BE2C (cell line): ENCODE data around the gene ATP12A.

ENCODE experiments used
- DNase-seq: peaks from one replicate; pipeline ENCODE4 v3.0.0-alpha.2; 2020
- H3K27me3 ChIP-seq: fragments of 250-450 bp; sonication (Bioruptor Pico); 2 replicates; pipeline ENCODE4 v1.5.1; 2020; ENCODE audit warnings: mild to moderate bottlenecking
- H3K36me3 ChIP-seq: fragments of 250-450 bp; sonication (Bioruptor Pico); 2 replicates; pipeline ENCODE4 v1.5.1; 2020; ENCODE audit warnings: mild to moderate bottlenecking
- H3K4me1 ChIP-seq: fragments of 250-450 bp; sonication (Bioruptor Pico); 2 replicates; pipeline ENCODE4 v1.5.1; 2020
- H3K4me3 ChIP-seq: 2 replicates; pipeline ENCODE4 v1.5.1; 2011; ENCODE audit warnings: low read depth, low read length
- H3K9me3 ChIP-seq: fragments of 250-450 bp; sonication (Bioruptor Pico); 2 replicates; pipeline ENCODE4 v1.5.1; 2020
- TF ChIP-seq, protein P1 (sequence below): IDR thresholded peaks from 2 replicates; pipeline ENCODE4 v1.5.1; 2012; ENCODE audit warnings: mild to moderate bottlenecking, low read depth, low read length

The ATP12A gene

DNA sequence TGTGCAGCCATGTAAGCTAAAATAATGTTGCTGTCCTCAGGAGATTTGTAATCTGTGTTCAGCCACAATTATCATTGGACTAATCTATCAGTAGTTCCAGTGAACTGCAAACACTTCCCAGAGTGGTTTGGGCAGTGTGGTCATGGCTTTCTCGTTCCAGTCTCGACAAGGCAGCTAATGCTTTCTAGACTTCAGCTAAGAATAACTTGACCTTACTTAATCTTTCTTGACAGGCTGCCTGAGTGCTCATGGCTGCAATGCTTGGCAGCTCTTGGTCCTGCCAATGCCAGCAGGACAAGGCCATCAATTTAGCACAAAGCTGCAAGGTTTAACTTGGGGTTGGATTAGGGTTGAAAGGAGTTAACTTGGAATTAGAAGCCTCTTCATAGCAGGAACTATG, 32.8 kb downstream of the ATP12A start:
- no peak for DNase-seq
- TF ChIP-seq, protein P1, sequence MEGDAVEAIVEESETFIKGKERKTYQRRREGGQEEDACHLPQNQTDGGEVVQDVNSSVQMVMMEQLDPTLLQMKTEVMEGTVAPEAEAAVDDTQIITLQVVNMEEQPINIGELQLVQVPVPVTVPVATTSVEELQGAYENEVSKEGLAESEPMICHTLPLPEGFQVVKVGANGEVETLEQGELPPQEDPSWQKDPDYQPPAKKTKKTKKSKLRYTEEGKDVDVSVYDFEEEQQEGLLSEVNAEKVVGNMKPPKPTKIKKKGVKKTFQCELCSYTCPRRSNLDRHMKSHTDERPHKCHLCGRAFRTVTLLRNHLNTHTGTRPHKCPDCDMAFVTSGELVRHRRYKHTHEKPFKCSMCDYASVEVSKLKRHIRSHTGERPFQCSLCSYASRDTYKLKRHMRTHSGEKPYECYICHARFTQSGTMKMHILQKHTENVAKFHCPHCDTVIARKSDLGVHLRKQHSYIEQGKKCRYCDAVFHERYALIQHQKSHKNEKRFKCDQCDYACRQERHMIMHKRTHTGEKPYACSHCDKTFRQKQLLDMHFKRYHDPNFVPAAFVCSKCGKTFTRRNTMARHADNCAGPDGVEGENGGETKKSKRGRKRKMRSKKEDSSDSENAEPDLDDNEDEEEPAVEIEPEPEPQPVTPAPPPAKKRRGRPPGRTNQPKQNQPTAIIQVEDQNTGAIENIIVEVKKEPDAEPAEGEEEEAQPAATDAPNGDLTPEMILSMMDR: no peak
- H3K27me3 ChIP-seq: no peaks in the 10 kb centered on the region; the same call in 1 of the 2 replicates
- H3K4me3 ChIP-seq: no peak overlapping the region
- H3K4me1 ChIP-seq: no peaks in the 10 kb centered on the region
- no peaks in the 10 kb centered on the region for H3K36me3 ChIP-seq
- no peaks in the 10 kb centered on the region for H3K9me3 ChIP-seq

DNA sequence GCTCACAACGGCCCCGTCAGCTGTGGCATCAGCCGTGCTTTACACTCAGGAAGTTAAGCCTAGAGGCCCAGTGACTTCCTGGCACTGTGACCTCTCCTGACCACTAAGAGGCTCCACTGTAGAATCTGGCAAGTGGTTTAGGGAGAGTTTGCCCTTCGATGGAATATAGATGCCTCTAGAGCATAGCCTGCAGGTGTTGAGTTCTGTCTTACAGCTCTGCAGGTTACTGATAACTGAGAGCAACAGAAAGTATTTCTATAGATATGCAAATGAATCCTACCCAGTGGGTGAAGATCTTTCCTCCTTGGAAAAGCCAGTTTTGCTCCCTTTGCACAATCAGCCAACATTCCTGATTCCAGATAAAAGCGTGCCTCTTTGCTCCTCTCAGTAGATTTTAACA, 35.8 kb downstream of the ATP12A start:
- Histone ChIP-seq H3K36me3 (no peaks in the 10 kb centered on the region), H3K4me3 (no peak overlapping the region), H3K27me3 (no peaks in the 10 kb centered on the region; the same call in 1 of the 2 replicates), H3K9me3 (no peaks in the 10 kb centered on the region), H3K4me1 (no peaks in the 10 kb centered on the region)
- TF ChIP-seq, protein P1: no peak
- DNase-seq: no peak

DNA sequence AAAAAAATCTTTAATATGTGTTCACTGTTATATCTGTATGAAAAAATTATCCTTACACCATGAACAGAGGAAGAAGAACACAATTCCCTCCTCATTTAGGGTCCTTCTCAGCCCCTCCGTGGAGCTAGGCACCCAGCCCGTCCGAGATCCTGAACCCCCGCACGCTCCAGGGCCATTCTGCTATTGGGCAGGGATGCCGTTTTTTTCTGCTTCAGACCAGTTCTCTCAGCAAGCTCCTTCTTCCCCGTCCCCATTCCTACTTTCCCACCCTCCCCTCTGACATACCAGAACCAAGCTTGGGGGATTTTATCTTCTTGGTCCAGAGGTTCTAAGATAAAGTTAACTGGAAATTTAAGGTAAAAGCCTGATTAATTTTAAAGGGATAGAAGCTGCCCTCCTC, 36.2 kb downstream of the ATP12A start:
- TF ChIP-seq, protein P1: no peak

DNA sequence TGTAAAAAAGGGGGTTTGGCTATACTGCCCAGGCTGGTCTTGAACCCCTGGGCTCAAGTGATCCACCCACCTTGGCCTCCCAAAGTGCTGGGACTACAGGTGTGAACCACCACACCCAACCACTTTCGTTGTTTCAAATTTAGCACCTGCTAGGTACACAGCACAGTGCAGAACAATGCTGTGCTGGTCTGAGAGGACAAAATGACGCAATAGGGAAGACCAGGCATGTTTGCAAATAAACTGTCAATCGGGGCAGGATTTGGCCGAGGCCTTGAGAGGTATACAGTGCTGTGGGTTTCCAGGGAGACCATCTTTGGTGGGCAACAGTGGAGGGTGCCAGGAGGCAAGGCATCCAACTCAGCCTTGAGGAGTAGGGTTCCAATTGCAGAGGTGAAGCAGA, 37.0 kb downstream of the ATP12A start:
- TF ChIP-seq, protein P1: no peak
- no peak overlapping the region for H3K4me3 ChIP-seq
- no peaks in the 10 kb centered on the region for H3K4me1 ChIP-seq
- H3K9me3 ChIP-seq: no peaks in the 10 kb centered on the region
- no peaks in the 10 kb centered on the region for H3K36me3 ChIP-seq
- no peaks in the 10 kb centered on the region; the same call in none of the 2 replicates for H3K27me3 ChIP-seq
- DNase-seq: no peak

More for the DNA sequence above, 36.2 kb downstream of the ATP12A start:
- Histone ChIP-seq H3K9me3 (no peaks in the 10 kb centered on the region), H3K36me3 (no peaks in the 10 kb centered on the region), H3K4me3 (no peak overlapping the region), H3K4me1 (no peaks in the 10 kb centered on the region), H3K27me3 (no peaks in the 10 kb centered on the region; the same call in 1 of the 2 replicates)
- no peak for DNase-seq

DNA sequence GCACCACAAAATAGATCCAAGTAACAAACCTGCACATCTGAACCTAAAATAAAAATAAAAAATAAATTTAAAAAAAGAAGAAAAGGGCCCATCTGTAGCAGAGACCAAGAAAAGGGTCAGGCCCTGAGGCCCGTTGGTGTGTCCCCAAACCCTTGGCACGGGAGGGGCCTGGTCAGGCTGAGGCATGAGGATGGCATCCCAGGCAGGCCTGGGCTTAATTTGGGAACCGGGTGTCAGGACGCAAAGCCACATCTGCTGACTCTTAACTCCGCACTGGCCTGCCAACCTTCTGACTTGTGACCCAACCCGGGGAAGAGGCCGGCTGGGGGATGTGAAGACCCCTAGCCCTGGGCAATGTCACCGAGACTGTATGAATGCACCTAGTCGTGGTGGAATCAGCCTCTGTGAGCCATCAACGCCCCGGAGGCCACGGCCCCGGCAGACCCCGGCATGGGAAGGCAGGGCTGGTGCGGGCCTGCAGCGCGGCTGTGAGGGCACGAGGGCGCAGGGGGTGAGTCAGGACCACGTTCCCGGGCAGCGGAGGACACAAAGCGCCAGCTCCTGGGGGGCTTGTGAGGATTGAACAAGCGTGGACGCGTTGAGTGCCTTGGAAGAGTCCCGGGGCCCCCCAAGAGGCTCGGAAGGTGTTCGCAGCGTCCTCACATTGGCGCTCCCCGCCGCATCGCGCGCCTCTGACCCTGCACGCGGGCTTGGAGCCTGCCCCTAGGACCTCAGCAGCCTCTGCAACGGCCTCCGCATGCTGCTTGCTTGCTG, 38.2 kb downstream of the ATP12A start:
- TF ChIP-seq, protein P1: no peak
- H3K4me1 ChIP-seq: no peaks in the 10 kb centered on the region
- no peaks in the 10 kb centered on the region; the same call in none of the 2 replicates for H3K27me3 ChIP-seq
- no peaks in the 10 kb centered on the region for H3K36me3 ChIP-seq
- no peak overlapping the region for H3K4me3 ChIP-seq
- no peak for DNase-seq
- no peaks in the 10 kb centered on the region for H3K9me3 ChIP-seq

DNA sequence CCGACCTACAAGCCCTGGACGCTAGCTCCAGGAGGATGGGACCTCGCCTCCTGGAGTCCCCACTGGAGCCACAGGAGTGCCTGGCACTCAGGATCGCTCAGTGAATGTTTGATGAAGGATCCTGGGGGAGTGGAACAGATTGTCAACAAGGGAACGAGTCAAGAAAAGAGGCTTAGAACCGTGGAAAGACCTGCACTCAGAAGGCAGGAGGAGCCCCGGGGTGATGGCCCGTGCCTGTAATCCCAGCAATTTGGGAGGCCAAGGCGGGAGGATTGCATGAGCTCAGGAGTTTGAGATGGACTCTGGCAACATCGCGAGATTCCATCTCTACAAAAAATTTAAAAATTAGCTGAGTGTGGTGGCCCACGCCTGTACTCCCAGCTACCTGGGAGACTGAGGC, 38.9 kb downstream of the ATP12A start:
- Histone ChIP-seq H3K4me1 (no peaks in the 10 kb centered on the region), H3K9me3 (no peaks in the 10 kb centered on the region), H3K36me3 (no peaks in the 10 kb centered on the region), H3K27me3 (no peaks in the 10 kb centered on the region; the same call in none of the 2 replicates), H3K4me3 (no peak overlapping the region)
- TF ChIP-seq, protein P1: no peak
- DNase-seq: no peak
